K562 (cell line): ENCODE results near the gene SLC6A6. TPM values are rescaled to one million over a fixed set of nuclear protein-coding genes. Genes with fewer than 3 reads are reported as not detected.

Experiments used
- ARID4B ChIP-seq: sonication (generic); formaldehyde crosslinking; IDR thresholded peaks from 2 replicates; pipeline ENCODE4 v1.8.0; 2022; ENCODE audit warnings: mild to moderate bottlenecking, missing genetic modification reagents
- CTBP1 ChIP-seq: fragments of 450-650 bp; IDR thresholded peaks from 2 replicates; pipeline ENCODE4 v1.6.1; 2016; ENCODE audit warnings: borderline replicate concordance
- FOSL1 ChIP-seq: fragments of 200-800 bp; sonication (Bioruptor generic); conservative IDR thresholded peaks from 2 replicates; pipeline ENCODE4 v1.6.1; 2016; ENCODE audit warnings: missing genetic modification characterization, missing compliant biosample characterization
- HDAC1 ChIP-seq, 2 experiments: fragments of 450-650 bp; IDR thresholded peaks; 2 replicates each; pipeline ENCODE4 v1.6.1; 2016 to 2017; ENCODE audit warnings: inconsistent platforms in 1 of 2, mild to moderate bottlenecking in 1 of 2, moderate library complexity in 1 of 2
- PBX2 ChIP-seq, 2 experiments: IDR thresholded peaks in 1 of 2; conservative IDR thresholded peaks in 1 of 2; 2 replicates each; pipeline ENCODE4 v1.6.1; 2016; ENCODE audit warnings: low read depth in 2 of 2, mild to moderate bottlenecking in 1 of 2, missing compliant biosample characterization in 1 of 2, missing genetic modification characterization in 1 of 2, moderate library complexity in 1 of 2
- PML ChIP-seq: IDR thresholded peaks from 2 replicates; pipeline ENCODE4 v1.6.1; 2012; ENCODE audit warnings: low read length, inconsistent platforms
- RBM22 ChIP-seq: fragments of 200-400 bp; formaldehyde crosslinking; IDR thresholded peaks from 2 replicates; pipeline ENCODE4 v1.6.1; 2018; ENCODE audit warnings: low read length, low read depth; ENCODE audit not compliant: poor library complexity, severe bottlenecking
- TCF3 ChIP-seq: sonication (generic); formaldehyde crosslinking; IDR thresholded peaks from 2 replicates; pipeline ENCODE4 v1.4.0; 2020; ENCODE audit warnings: mild to moderate bottlenecking, missing genetic modification reagents
- ZNF263 ChIP-seq: sonication (generic); formaldehyde crosslinking; IDR thresholded peaks from 2 replicates; pipeline ENCODE4 v1.8.0; 2022; ENCODE audit warnings: mild to moderate bottlenecking, missing genetic modification reagents, borderline replicate concordance
- ZNF589 ChIP-seq: fragments of 200-800 bp; sonication (Bioruptor generic); IDR thresholded peaks from 2 replicates; pipeline ENCODE4 v1.6.1; 2016; ENCODE audit warnings: low read depth, missing genetic modification characterization, missing compliant biosample characterization
- polyA plus RNA-seq, 8 experiments: library from polyadenylated mRNA; depleted of rRNA in 4 of 8; stranded (reverse) in 5 of 8; unstranded in 3 of 8; fragments of >200 nt; fragmentation: Nextera tagmentation in 2 of 8; fragmentation: Illumina TruSeq in 1 of 8; extraction: Ambion mirVana in 2 of 8; extraction: Trizol in 1 of 8; gene quantifications; 2 replicates each; pipeline versions ENCODE4 v1.2.1 to v1.2.3, GENCODE V29; 2011 to 2014; ENCODE audit warnings: inconsistent platforms in 1 of 8, missing spikeins in 1 of 8
- total RNA-seq, 7 experiments: library from RNA; depleted of rRNA in 6 of 7; stranded (reverse); fragments of >200 nt in 6 of 7; fragmentation: Illumina TruSeq in 2 of 7; extraction: Trizol in 2 of 7; gene quantifications; 2 replicates each; pipeline versions ENCODE4 v1.2.1 to v1.2.3, GENCODE V29; 2011 to 2021; ENCODE audit warnings: low replicate concordance in 1 of 7
- TF ChIP-seq, protein P1 (sequence below), 3 experiments: fragments of 200-800 bp in 1 of 3; fragments of 250-450 bp in 1 of 3; fragments of 450-650 bp in 1 of 3; sonication (Bioruptor Pico) in 1 of 3; sonication (Bioruptor generic) in 1 of 3; formaldehyde crosslinking in 1 of 3; IDR thresholded peaks; 2 replicates each; pipeline versions ENCODE4 v1.6.1 to v1.8.0; 2016 to 2022; ENCODE audit warnings: mild to moderate bottlenecking in 2 of 3, missing genetic modification characterization in 2 of 3, missing compliant biosample characterization in 1 of 3, moderate library complexity in 1 of 3
- TF ChIP-seq, protein P2 (sequence below): fragments of 200-800 bp; sonication (Bioruptor generic); IDR thresholded peaks from 2 replicates; pipeline ENCODE4 v1.6.1; 2017; ENCODE audit warnings: missing genetic modification characterization, missing compliant biosample characterization

Gene SLC6A6
- total and polyA plus RNA-seq, 9 of the 15 experiments (the other 6 are each of a cell fraction or from before 2014, with no cell fraction given): 12.3 to 203 (median 93.2) TPM

GRCh38 chr3:14405360-14406238, 3.2 kb downstream of the SLC6A6 start (continued):
- no peak for TF ChIP-seq PBX2 (CRISPR knock-in tag; IDR thresholded peaks at IDR 0.05; ENCODE audit: low read depth)
- 0 out of 2 replicates have a peak, but pooled peaks have one; percentile 19 for TF ChIP-seq PBX2 (tag; conservative IDR thresholded peaks at IDR 0.05; ENCODE audit: low read depth)
- TF ChIP-seq ARID4B: 0 out of 2 replicates have a peak, but pooled peaks have one; percentile 43
- peak in 1 of 2 experiments; percentile 56; a peak in 1 of 4 replicates for TF ChIP-seq HDAC1 (IDR thresholded peaks at IDR 0.05)
- TF ChIP-seq PML: 0 out of 2 replicates have a peak, but pooled peaks have one; percentile 21
- peak; percentile 67; the same call in 1 of the 2 replicates for TF ChIP-seq ZNF589 (CRISPR knock-in tag)
- TF ChIP-seq FOSL1: peak; percentile 92
- TF ChIP-seq RBM22: no peak
- TF ChIP-seq, protein P1, sequence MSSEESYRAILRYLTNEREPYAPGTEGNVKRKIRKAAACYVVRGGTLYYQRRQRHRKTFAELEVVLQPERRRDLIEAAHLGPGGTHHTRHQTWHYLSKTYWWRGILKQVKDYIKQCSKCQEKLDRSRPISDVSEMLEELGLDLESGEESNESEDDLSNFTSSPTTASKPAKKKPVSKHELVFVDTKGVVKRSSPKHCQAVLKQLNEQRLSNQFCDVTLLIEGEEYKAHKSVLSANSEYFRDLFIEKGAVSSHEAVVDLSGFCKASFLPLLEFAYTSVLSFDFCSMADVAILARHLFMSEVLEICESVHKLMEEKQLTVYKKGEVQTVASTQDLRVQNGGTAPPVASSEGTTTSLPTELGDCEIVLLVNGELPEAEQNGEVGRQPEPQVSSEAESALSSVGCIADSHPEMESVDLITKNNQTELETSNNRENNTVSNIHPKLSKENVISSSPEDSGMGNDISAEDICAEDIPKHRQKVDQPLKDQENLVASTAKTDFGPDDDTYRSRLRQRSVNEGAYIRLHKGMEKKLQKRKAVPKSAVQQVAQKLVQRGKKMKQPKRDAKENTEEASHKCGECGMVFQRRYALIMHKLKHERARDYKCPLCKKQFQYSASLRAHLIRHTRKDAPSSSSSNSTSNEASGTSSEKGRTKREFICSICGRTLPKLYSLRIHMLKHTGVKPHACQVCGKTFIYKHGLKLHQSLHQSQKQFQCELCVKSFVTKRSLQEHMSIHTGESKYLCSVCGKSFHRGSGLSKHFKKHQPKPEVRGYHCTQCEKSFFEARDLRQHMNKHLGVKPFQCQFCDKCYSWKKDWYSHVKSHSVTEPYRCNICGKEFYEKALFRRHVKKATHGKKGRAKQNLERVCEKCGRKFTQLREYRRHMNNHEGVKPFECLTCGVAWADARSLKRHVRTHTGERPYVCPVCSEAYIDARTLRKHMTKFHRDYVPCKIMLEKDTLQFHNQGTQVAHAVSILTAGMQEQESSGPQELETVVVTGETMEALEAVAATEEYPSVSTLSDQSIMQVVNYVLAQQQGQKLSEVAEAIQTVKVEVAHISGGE (CRISPR knock-in tag; IDR thresholded peaks at IDR 0.05): peak in 1 of 3 experiments; percentile 13; a peak in 1 of 6 replicates
- no peak for TF ChIP-seq CTBP1
- TF ChIP-seq TCF3 (CRISPR knock-in tag): no peak
- TF ChIP-seq, protein P2, sequence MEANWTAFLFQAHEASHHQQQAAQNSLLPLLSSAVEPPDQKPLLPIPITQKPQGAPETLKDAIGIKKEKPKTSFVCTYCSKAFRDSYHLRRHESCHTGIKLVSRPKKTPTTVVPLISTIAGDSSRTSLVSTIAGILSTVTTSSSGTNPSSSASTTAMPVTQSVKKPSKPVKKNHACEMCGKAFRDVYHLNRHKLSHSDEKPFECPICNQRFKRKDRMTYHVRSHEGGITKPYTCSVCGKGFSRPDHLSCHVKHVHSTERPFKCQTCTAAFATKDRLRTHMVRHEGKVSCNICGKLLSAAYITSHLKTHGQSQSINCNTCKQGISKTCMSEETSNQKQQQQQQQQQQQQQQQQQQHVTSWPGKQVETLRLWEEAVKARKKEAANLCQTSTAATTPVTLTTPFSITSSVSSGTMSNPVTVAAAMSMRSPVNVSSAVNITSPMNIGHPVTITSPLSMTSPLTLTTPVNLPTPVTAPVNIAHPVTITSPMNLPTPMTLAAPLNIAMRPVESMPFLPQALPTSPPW (CRISPR knock-in tag): peak; percentile 48
- TF ChIP-seq ZNF263: 0 out of 2 replicates have a peak, but pooled peaks have one; percentile 11
